NCI-H2029 (cell line): ENCODE measurements around the gene OBSCN.

Experiments used
- DNase-seq: peaks from one replicate; lab custom pipeline; 2025; lab: John Stamatoyannopoulos, UW

Gene OBSCN

DNA sequence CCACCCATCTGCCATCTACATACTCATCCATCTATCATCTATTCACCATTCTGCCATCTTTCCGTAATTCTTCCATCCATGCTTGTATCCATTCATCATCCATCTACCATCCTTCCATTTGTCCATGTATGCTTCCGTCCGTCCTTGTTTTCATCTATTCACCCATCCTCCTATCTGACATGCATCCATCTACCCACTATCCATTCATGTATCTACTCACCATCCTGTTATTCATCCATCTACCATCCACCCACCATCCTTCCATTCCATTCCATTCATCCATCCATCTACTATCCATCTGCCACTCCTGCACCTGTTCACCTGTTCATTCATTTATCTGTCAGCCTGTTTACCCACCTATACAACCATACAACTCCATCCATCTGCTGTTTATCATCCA is 112.5 kb downstream of the OBSCN start:
- no peak for DNase-seq

DNA sequence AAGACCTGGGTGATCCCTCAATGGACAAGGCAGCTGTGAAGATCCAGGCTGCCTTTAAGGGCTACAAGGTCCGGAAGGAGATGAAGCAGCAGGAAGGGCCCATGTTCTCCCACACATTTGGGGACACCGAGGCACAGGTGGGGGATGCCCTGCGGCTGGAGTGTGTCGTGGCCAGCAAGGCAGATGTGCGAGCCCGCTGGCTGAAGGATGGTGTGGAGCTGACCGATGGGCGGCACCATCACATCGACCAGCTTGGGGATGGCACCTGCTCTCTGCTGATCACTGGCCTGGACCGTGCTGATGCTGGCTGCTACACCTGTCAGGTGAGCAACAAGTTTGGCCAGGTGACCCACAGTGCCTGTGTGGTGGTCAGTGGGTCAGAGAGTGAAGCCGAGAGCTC is 113.6 kb downstream of the OBSCN start:
- no peak for DNase-seq

DNA sequence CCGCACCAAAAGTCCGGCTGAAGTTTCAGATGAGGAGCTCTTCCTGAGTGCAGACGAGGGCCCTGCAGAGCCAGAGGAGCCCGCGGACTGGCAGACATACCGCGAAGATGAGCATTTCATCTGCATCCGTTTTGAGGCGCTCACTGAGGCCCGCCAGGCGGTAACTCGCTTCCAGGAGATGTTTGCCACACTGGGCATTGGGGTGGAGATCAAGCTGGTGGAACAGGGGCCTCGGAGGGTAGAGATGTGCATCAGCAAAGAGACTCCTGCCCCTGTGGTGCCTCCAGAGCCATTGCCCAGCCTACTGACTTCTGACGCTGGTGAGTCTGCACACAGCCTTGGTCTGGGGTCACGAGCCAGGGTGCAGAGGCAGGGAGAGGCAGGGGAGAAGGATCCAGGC is 114.1 kb downstream of the OBSCN start:
- DNase-seq: no peak

DNA sequence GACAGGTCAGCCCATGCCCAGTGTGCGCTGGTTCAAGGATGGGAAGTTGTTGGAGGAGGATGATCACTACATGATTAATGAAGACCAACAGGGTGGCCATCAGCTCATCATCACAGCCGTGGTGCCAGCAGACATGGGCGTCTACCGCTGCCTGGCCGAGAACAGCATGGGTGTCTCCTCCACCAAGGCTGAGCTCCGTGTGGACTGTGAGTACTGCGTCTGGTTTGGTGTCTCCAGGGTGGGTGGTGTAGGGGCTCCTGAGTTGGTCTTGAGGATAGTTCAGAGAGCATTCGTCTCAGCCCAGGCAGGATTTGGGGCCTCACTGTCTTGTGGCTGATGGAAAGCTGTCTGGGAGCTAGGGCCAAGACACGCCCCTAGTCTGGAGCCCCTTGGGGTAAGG is 115.6 kb downstream of the OBSCN start:
- no peak for DNase-seq

DNA sequence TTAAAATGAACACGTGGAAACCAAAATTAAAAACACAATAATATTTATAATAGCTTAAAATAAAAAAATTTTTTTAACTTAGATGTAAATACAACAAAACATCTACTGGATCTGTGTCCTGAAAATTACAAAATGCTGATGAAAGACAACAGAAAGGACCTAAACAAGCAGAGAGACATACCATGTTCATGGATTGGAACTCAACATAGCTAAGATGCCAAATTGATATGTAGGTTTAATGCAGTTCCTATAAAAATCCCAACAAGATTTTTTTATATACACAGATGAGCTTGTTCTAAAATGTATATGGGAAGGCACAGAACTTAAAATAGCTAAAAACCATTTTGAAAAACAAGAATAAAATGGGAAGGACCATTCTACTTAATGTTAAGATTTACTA is 117.4 kb downstream of the OBSCN start:
- no peak for DNase-seq

DNA sequence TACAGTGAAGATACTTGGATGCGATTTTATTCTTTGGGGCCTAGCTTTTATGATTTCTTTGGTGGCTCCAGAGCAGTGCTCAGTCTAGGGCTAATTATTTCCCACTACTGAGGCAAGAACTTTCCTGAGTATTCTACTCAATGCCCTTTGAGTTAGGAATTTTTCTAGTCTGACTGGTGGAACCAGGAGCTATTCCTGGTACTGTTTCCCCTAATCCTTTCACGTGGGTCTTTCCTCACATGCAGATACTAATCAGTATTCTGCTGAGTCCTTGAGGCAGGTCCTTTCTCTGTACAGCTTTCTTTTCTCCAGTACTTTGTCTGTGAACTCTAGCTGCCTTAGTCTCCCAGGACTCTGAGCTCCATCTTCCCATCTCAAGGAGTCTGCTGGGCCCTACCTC is 122.0 kb downstream of the OBSCN start:
- no peak for DNase-seq

DNA sequence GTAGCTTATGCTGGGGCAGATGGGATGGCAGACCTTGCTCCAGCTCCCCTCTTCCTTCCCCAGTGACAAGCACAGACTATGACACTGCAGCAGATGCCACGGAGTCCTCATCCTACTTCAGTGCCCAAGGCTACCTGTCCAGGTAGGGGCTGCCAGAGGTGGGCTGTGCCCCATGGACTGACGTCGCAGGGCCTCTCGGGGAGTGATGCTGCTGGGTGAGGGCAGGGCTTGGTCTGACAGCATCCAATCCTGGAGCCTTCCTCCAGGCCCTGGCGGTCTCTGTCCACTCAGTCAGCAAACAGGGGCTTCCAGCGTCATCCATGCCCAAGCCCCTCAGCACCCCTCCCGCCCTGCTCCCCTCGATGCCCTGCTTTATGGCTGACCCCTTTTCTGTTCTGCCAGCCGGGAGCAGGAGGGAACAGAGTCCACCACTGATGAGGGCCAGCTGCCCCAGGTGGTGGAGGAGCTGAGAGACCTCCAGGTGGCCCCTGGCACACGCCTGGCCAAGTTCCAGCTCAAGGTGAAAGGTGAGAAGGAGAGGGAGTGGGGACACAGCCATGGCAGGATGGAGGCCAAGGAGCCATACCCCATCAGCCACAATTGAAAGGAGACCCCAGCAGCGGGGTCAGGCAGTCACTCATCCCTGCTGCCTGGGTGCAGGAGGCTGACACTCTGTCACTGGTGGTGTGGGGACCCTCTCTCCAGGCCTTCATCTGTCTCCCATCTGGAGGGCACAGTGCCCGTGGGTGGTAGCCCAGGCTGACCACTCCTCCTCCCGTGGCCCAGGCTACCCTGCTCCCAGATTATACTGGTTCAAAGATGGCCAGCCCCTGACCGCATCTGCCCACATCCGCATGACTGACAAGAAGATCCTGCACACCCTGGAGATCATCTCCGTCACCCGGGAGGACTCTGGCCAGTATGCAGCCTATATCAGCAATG is 125.2 kb downstream of the OBSCN start:
- no peak for DNase-seq

DNA sequence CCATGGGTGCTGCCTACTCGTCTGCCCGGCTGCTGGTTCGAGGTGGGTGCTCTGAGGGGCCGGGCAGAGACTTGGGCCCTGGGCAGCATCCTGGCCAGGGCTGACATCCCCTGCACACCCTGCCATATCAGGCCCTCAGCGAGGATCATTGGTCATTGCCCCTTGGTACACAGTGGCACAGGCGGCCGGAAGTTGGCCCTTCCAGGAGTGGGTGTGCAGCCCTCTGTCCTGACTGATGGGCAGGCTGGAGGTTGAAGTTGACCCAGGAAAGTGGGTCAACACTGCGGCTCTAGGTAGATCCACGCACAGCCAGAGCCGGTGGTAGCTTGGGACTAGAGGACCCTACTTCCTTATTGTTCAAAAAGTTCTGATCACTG is 125.9 kb downstream of the OBSCN start:
- DNase-seq: no peak

DNA sequence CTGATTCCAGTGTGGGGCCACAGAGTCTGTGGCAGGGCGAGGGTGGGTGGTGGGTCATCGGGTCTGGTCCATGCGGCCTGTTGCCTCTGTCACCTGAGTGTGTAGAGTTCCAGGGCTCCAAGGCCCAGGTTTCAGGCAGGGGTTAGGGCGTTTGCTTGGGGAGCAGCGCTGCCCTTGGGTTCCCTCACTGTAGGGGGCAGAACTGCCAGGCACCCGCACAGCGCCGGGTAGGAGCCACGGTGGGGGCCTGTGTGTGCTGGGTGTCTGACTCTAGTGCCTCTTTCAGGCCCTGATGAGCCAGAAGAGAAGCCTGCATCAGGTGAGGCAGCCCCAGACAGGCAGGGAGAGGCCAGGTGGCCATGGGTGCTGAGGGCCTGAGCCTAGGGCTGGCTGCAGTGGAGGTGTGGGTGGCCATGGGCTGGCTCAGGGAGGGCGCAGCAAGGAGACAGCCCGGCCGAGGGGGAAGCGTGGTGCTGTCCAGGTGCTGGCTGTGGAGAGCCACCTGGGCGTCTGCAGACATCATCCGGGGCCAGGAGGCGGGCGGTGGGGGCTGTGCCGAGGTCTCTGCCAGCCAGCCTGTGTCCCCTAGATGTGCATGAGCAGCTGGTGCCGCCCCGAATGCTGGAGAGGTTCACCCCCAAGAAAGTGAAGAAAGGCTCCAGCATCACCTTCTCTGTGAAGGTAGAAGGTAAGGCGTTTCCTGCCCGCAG is 126.5 kb downstream of the OBSCN start:
- no peak for DNase-seq

DNA sequence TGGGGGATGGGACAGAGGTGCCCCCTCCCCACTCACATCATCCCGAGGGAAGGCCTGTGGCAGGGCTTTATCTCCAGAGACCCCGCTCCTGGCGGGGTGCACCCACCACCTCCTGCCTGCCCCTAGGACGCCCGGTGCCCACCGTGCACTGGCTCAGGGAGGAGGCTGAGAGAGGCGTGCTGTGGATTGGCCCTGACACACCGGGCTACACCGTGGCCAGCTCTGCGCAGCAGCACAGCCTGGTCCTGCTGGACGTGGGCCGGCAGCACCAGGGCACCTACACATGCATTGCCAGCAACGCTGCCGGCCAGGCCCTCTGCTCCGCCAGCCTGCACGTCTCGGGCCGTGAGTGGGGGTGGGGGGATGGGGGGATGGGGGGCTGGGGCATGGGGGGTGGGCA is 127.1 kb downstream of the OBSCN start:
- DNase-seq: no peak

DNA sequence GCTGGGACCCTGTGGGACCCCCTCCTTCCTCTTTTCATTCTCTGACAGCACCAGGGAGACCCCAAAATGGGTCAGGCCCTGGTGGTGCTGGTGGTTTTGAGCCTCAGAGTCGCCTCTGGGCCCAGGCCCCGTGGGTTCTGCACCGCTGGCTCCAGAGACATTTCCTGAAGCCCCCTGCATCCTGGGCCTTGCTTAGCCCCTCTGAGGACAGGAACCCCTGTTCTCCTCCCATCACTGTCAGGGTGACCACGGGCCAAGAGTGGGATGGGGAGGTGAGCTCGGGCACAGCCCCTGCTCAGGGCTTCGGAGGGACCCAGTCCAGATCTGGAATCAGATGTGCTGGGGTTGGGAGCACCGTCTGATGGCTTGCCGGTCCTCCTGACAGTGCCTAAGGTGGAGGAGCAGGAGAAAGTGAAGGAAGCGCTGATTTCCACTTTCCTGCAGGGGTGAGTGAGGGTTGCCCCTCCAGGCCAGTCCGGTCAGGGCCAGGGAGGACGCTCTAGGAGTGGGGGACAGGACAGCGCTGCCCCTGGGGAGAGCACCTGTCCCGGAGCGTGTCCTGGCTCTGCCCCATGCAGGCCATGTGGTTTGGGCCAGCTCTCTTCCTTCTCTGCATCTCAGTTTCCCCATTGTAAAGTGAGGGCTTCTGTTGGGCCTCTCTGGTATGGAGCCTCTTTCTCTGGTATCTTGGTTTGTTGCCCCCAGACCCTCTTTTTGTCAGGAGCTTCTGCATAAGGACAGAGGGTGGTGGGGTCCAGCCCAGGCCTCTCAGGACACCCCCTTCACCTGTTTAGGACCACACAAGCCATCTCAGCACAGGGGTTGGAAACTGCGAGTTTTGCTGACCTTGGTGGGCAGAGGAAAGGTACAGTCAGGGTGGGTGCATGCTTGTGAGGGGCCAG is 127.8 kb downstream of the OBSCN start:
- DNase-seq: no peak

DNA sequence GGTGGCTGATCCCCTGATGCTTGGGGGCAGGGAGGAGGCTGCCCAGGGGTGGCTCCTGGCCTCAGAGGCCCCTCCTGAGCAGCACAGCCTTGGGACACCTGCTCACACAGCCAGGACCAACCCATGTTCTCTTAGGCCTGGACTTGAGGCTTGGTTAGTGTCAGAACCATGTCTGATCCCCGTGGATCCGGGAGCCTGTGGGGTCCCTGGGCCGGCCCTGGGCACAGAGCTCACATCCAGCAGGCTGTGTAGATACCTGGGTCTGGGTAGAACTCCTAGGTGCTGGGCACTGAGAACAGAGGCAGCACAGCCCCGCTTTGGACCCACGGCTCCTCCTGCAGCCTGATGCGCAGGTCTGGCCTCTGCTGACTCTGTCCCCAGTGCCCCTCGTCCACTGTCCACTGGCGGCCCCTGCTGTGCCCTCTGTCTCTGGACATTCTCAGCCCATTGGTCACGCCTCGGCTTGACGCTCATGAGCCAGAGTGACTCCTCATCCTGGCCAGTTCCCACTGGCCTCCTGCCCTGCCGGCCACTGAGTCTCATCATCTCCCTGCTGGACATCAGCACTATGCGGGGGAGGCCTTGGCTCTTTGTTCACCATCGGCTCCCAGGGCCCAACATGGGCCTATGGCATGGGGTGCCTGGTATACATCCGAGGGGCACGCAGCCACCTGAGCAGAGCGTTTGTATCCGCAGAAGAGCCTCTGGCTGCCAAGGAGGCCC is 128.6 kb downstream of the OBSCN start:
- DNase-seq: no peak

DNA sequence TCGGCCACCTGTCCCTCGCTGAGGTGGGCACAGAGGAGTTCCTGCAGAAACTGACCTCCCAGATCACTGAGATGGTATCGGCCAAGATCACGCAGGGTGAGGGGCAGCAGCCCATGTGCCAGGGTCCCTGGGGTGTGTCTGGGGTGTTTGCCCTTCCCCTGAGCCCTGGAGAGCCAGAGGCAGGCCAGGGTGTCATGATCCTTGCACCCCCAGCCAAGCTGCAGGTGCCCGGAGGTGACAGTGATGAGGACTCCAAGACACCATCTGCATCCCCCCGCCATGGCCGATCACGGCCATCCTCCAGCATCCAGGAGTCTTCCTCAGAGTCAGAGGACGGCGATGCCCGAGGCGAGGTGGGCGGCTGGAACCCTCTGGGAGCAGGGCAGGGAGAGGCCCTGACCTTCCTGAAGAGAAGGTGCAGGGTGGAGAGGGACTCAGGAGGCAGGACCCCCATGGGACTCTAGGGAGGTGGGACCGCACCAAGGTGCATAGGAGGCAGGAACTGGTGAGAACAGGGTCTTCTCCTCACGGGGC is 129.3 kb downstream of the OBSCN start:
- DNase-seq: no peak

DNA sequence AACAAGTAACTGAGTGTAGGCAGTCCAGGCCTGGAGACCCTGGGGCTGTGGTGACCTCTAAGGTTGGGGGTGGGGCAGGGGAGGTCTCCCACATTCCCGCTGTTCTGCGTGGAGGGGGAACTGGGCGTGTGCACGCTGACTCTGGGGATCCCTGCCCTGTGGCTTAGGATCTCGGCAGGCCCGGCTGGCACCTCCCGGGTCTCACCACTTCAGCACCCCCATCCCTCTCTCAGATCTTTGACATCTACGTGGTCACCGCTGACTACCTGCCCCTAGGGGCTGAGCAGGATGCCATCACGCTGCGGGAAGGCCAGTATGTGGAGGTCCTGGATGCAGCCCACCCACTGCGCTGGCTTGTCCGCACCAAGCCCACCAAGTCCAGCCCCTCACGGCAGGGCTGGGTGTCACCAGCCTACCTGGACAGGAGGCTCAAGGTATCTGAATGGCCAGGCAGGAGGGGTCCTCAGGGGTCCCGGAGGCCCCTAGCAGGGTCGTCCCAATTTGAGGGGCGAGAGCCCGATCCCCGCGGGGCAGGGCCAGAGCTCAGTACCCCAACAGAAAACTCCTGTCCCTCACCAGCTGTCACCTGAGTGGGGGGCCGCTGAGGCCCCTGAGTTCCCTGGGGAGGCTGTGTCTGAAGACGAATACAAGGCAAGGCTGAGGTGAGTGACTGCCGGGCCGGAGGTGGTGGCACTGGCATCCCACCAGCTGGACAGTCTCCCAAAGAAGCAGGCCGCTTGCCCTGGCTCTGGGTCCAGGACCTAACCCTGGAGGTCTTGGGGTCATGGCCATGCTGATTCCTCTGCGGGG is 130.1 kb downstream of the OBSCN start:
- DNase-seq: no peak

DNA sequence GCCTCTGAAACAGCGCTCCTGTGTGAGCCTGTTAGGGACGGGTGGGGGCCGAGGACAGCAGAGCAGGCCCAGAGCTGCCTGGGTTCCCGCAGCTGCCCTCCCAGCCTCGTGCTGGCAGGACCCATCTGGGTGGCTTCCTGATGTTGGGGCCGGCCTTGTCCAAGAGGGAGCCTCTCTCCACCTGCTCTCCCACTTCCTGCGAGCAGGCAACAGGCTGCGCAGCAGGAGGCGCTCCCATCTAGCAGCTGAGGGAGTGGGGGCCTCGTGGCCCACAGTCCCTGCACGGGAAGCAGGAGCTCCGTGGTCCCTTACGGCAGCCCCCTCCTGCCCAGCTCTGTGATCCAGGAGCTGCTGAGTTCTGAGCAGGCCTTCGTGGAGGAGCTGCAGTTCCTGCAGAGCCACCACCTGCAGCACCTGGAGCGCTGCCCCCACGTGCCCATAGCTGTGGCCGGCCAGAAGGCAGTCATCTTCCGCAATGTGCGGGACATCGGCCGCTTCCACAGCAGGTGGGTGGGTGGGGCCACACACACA is 130.7 kb downstream of the OBSCN start:
- no peak for DNase-seq

DNA sequence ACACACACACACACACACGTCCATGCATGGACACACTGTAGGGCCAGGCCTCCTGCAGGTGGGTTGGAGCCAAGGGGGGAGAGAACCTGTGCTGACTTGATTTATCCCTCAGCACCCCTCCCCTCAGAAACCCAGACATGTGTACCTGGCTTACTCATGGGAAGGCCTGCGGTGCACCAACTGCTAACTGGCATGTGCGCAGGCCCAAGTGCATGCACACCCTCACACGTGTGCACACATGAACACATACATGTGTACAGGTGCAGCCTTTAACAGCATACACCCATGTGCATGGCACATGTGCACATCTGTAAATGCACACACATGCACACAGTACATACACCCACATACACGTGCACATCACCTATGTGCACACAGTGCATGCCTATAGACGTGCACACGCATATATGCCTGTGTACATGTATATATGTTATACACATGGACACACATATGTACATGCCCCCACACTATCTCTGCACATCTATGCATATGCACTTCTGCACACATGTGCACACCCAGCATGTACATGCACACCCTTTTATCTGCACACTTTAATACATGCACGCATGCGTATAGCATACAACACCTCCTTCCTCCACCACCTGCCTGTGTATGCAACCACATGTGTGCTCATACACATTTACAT is 131.3 kb downstream of the OBSCN start:
- DNase-seq: no peak

DNA sequence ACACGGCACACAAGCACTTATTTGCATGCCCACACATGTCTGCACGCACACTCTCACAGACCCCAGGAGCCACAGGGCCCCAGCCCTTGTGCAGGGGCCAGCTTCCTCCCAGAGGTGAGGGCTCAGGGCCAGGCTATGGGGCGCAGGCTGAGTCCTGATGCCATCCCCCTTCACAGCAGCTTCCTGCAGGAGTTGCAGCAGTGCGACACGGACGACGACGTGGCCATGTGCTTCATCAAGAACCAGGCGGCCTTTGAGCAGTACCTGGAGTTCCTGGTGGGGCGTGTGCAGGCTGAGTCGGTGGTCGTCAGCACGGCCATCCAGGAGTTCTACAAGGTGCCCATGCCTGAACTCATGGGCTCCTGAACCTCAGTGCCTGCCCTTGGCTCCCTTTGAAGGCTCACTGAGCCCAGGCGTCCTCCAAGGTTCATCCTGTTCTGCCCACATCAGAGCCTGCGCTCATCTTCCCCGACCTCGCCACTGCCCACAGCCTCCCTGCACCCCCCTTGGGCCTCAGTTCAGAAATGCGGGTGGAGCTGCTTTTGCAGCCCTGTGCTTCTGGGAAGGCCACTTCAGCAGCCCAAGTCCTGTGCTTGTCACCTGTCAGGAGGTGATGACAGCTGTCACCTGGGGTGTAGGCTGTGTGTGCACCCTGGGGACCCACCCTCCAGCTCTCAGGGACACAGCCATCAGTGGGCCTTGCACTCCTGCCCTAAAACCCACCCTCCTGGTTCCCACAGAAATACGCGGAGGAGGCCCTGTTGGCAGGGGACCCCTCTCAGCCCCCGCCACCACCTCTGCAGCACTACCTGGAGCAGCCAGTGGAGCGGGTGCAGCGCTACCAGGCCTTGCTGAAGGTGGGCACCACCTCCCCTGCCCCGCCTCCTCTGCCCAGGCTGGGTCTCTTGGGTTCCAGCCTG is 132.2 kb downstream of the OBSCN start:
- no peak for DNase-seq

DNA sequence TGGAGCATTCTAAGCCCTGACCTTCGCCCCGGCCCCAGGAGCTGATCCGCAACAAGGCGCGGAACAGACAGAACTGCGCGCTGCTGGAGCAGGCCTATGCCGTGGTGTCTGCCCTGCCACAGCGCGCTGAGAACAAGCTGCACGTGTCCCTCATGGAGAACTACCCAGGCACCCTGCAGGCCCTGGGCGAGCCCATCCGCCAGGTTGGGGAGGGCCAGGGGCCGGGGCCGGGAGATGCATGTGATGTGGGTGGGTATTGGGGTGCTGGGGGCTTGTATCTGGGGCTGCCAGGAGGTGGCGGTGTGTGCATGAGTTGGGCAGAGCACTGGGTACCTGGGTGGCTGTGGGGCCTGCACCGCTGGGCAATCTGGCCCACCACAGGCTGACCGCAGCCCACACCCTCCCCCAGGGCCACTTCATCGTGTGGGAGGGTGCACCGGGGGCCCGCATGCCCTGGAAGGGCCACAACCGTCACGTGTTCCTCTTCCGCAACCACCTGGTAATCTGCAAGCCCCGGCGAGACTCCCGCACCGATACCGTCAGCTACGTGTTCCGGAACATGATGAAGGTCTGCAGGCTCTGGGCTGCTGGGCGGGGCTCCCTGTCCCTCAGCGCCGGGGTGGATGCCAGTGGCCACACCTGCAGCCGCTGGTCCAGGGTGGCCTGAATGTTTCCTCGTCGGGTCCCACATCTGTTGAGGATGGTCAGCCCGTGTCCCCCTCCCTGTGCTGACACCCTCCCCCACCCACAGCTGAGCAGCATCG is 133.0 kb downstream of the OBSCN start:
- no peak for DNase-seq
